ENCODE results near the gene ZNF277.

ZNF277 gene

GRCh38 chr7:112282476-112283188, 76.1 kb downstream of the ZNF277 start:
- DNase-seq (ENCODE audit: low read depth): peak; percentile 54
- TF ChIP-seq CTCF (IDR thresholded peaks at IDR 0.05; ENCODE audit: control insufficient read depth, extremely low read depth, insufficient read depth): no peak
- H3K4me3 ChIP-seq (ENCODE audit: low read depth, low read length): no peak overlapping the region

GRCh38 chr7:112283382-112283910, 77.0 kb downstream of the ZNF277 start:
- TF ChIP-seq CTCF (IDR thresholded peaks at IDR 0.05; ENCODE audit: control insufficient read depth, extremely low read depth, insufficient read depth): no peak
- DNase-seq (ENCODE audit: low read depth): no peak
- H3K4me3 ChIP-seq (ENCODE audit: low read depth, low read length): no peak overlapping the region

- no peak overlapping the region for H3K4me3 ChIP-seq (ENCODE audit: low read depth, low read length)
- TF ChIP-seq CTCF (IDR thresholded peaks at IDR 0.05; ENCODE audit: control insufficient read depth, extremely low read depth, insufficient read depth): no peak
- DNase-seq (ENCODE audit: low read depth): no peak
Observed at GRCh38 chr7:112286250-112287086, 80.0 kb downstream of the ZNF277 start.

- no peak overlapping the region for H3K4me3 ChIP-seq (ENCODE audit: low read depth, low read length)
- no peak for TF ChIP-seq CTCF (IDR thresholded peaks at IDR 0.05; ENCODE audit: control insufficient read depth, extremely low read depth, insufficient read depth)
Observed at GRCh38 chr7:112288301-112288700, 81.8 kb downstream of the ZNF277 start.

GRCh38 chr7:112290065-112290464, 83.6 kb downstream of the ZNF277 start:
- TF ChIP-seq CTCF (IDR thresholded peaks at IDR 0.05; ENCODE audit: control insufficient read depth, extremely low read depth, insufficient read depth): no peak
- no peak for DNase-seq (ENCODE audit: low read depth)
- no peak overlapping the region for H3K4me3 ChIP-seq (ENCODE audit: low read depth, low read length)

More at GRCh38 chr7:112288301-112288700, 81.8 kb downstream of the ZNF277 start:
- no peak for DNase-seq (ENCODE audit: low read depth)

- H3K4me3 ChIP-seq (ENCODE audit: low read depth, low read length): no peak overlapping the region
- no peak for TF ChIP-seq CTCF (IDR thresholded peaks at IDR 0.05; ENCODE audit: control insufficient read depth, extremely low read depth, insufficient read depth)
- DNase-seq (ENCODE audit: low read depth): no peak
Observed at GRCh38 chr7:112292162-112292561, 85.7 kb downstream of the ZNF277 start.
